GM23338 (cell line): ENCODE data around the gene ADGRD2. TPM values are rescaled to one million over a fixed set of nuclear protein-coding genes. Genes with fewer than 3 reads are reported as not detected.

Experiments
- ATAC-seq: fragments of 200-7000 bp; cut with Tn5 transposase; 3 replicates; pipeline ENCODE4 v1.9.1; 2020
- DNase-seq: peaks from one replicate; pipeline ENCODE4 v3.0.0-alpha.2; 2015; ENCODE audit warnings: low spot score
- H2AFZ ChIP-seq: fragments of 200-600 bp; sonication (generic); 2 replicates; pipeline ENCODE4 v1.8.0; 2016; ENCODE audit warnings: antibody characterized with exemption, mild to moderate bottlenecking, moderate library complexity
- H3F3A ChIP-seq: fragments of 200-600 bp; sonication (generic); replicated peaks from 2 replicates; pipeline ENCODE4 v1.8.0; 2017; ENCODE audit warnings: antibody characterized with exemption, mixed run types, low read depth
- H3K27ac ChIP-seq: fragments of 200-600 bp; sonication (generic); 2 replicates; pipeline ENCODE4 v1.6.1; 2016; ENCODE audit warnings: low read depth
- H3K27me3 ChIP-seq: fragments of 200-600 bp; sonication (generic); 2 replicates; pipeline ENCODE4 v1.8.0; 2016; ENCODE audit warnings: mild to moderate bottlenecking, mixed run types, moderate library complexity; ENCODE audit not compliant: insufficient read depth
- H3K36me3 ChIP-seq: fragments of 200-600 bp; sonication (generic); 2 replicates; pipeline ENCODE4 v1.8.0; 2016; ENCODE audit warnings: mild to moderate bottlenecking; ENCODE audit not compliant: insufficient read depth
- H3K4me1 ChIP-seq: fragments of 200-600 bp; sonication (generic); 2 replicates; pipeline ENCODE4 v1.8.0; 2016; ENCODE audit warnings: mild to moderate bottlenecking, moderate library complexity; ENCODE audit not compliant: insufficient read depth
- H3K4me2 ChIP-seq: fragments of 200-600 bp; sonication (generic); 2 replicates; pipeline ENCODE4 v1.7.1; 2017; ENCODE audit warnings: mixed run types
- H3K4me3 ChIP-seq: fragments of 200-600 bp; sonication (generic); 2 replicates; pipeline ENCODE4 v1.6.1; 2016; ENCODE audit warnings: mixed run types
- H3K79me2 ChIP-seq: fragments of 200-600 bp; sonication (generic); replicated peaks from 2 replicates; pipeline ENCODE4 v1.8.0; 2017; ENCODE audit warnings: mild to moderate bottlenecking; ENCODE audit not compliant: insufficient read depth
- H3K9me2 ChIP-seq: fragments of 200-600 bp; sonication (generic); 2 replicates; pipeline ENCODE4 v1.8.0; 2017; ENCODE audit not compliant: insufficient read depth
- H4K20me1 ChIP-seq: fragments of 200-600 bp; sonication (generic); replicated peaks from 2 replicates; pipeline ENCODE4 v1.8.0; 2017; ENCODE audit warnings: mild to moderate bottlenecking; ENCODE audit not compliant: insufficient read depth
- H3K27ac Mint-ChIP-seq: 2 replicates; pipeline ENCODE4 v1.8.0; 2020; ENCODE audit warnings: inconsistent platforms, mild to moderate bottlenecking, moderate library complexity, mixed read lengths
- H3K27me3 Mint-ChIP-seq: 3 replicates; pipeline ENCODE4 v1.8.0; 2022; ENCODE audit warnings: low read depth, mild to moderate bottlenecking, moderate library complexity, mixed read lengths, inconsistent platforms; ENCODE audit not compliant: insufficient read depth, poor library complexity
- H3K36me3 Mint-ChIP-seq: 3 replicates; pipeline ENCODE4 v1.8.0; 2021; ENCODE audit warnings: low read depth, mild to moderate bottlenecking, inconsistent platforms, moderate library complexity, mixed read lengths
- H3K4me1 Mint-ChIP-seq: 3 replicates; pipeline ENCODE4 v1.8.0; 2020; ENCODE audit warnings: mild to moderate bottlenecking, inconsistent platforms, mixed read lengths
- H3K4me3 Mint-ChIP-seq: 3 replicates; pipeline ENCODE4 v1.8.0; 2021; ENCODE audit warnings: moderate library complexity, mild to moderate bottlenecking, inconsistent platforms, mixed read lengths
- H3K9me3 Mint-ChIP-seq: 3 replicates; pipeline ENCODE4 v1.8.0; 2020; ENCODE audit warnings: moderate library complexity, mild to moderate bottlenecking, inconsistent platforms, mixed read lengths
- CREB1 ChIP-seq: fragments of 250-450 bp; sonication (Bioruptor Pico); IDR thresholded peaks from 2 replicates; pipeline ENCODE4 v1.5.0; 2020; ENCODE audit warnings: low read depth, mild to moderate bottlenecking, moderate library complexity
- CTCF ChIP-seq, 2 experiments: fragments of 200-600 bp in 1 of 2; sonication (generic) in 1 of 2; conservative IDR thresholded peaks; 2 replicates each; pipeline versions ENCODE4 v1.5.1 to v1.6.1; 2016 to 2017; ENCODE audit warnings: antibody characterized with exemption in 2 of 2, low read depth in 2 of 2, mild to moderate bottlenecking in 2 of 2, moderate library complexity in 1 of 2
- ETS1 ChIP-seq: IDR thresholded peaks from 2 replicates; pipeline ENCODE4 v1.6.1; 2016; ENCODE audit warnings: antibody characterized with exemption
- EZH2 ChIP-seq: fragments of 200-600 bp; sonication (generic); IDR thresholded peaks from one replicate; pipeline ENCODE4 v1.8.0; 2017; ENCODE audit warnings: antibody characterized with exemption, mild to moderate bottlenecking, low read depth; ENCODE audit not compliant: unreplicated experiment
- EZH2phosphoT487 ChIP-seq: fragments of 200-600 bp; sonication (generic); IDR thresholded peaks from one replicate; pipeline ENCODE4 v1.8.1; 2018; ENCODE audit warnings: antibody characterized with exemption; ENCODE audit not compliant: unreplicated experiment
- JUNB ChIP-seq: IDR thresholded peaks from one replicate; pipeline ENCODE4 v1.6.1; 2016; ENCODE audit warnings: antibody characterized with exemption; ENCODE audit not compliant: unreplicated experiment
- NANOG ChIP-seq: IDR thresholded peaks from 2 replicates; pipeline ENCODE4 v1.6.1; 2016; ENCODE audit warnings: antibody characterized with exemption, borderline replicate concordance
- POLR2AphosphoS5 ChIP-seq: IDR thresholded peaks from 2 replicates; pipeline ENCODE4 v1.6.1; 2016; ENCODE audit warnings: antibody characterized with exemption, low read depth
- REST ChIP-seq: IDR thresholded peaks from one replicate; pipeline ENCODE4 v1.6.1; 2018; ENCODE audit warnings: antibody characterized with exemption; ENCODE audit not compliant: unreplicated experiment
- STAT1 ChIP-seq: IDR thresholded peaks from one replicate; pipeline ENCODE4 v1.6.1; 2016; ENCODE audit warnings: antibody characterized with exemption; ENCODE audit not compliant: unreplicated experiment
- ZNF114 ChIP-seq: fragments of 250-450 bp; sonication (Bioruptor Pico); IDR thresholded peaks from 2 replicates; pipeline ENCODE4 v1.5.0; 2020; ENCODE audit warnings: mild to moderate bottlenecking, moderate library complexity
- ZNF331 ChIP-seq: fragments of 250-450 bp; sonication (Bioruptor Pico); IDR thresholded peaks from 2 replicates; pipeline ENCODE4 v1.5.0; 2020; ENCODE audit warnings: low read depth, mild to moderate bottlenecking, moderate library complexity
- ZNF462 ChIP-seq: fragments of 250-450 bp; sonication (Bioruptor Pico); IDR thresholded peaks from 2 replicates; pipeline ENCODE4 v1.5.0; 2020; ENCODE audit warnings: mild to moderate bottlenecking, moderate library complexity
- polyA plus RNA-seq: library from polyadenylated mRNA; unstranded; fragments of >200 nt; fragmentation: Nextera tagmentation; extraction: Ambion mirVana; gene quantifications from 2 replicates; pipeline ENCODE4 v1.2.1, GENCODE V29; 2016
- total RNA-seq: library from RNA; depleted of rRNA; stranded (reverse); fragments of >200 nt; shearing (Covaris generic); gene quantifications from 2 replicates; pipeline ENCODE4 v1.2.3, GENCODE V29; 2014

The ADGRD2 gene
- total and polyA plus RNA-seq, 2 experiments from 2014 or later = 0.45 to 0.78 TPM

DNA sequence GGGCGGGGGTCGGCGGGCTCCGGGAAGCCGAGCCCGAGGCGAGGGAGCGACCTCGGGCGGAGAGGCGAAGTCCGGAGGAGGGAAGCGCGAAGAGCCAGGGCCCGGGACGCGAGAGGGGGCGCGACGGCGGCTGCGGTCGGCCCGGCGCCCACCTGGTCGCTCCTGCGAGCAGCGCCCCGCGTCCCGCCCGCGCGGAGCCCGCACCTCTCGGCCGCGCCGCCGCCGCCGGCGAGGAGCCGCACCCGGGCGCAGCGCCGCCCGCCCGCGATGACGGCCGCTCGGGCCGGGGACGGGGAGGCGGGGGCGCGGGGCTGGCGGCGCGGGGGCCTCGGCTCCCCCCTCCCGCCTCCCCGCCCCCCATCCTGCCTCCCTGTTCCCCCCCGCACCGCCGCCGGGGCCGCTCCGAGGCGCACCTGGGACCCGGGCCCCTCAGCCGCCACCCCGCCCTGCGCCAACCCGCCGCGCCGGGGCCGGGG, 54.3 kb downstream of the ADGRD2 start:
- ATAC-seq = no peak; the same call in 2 of the 3 replicates
- Mint-ChIP-seq H3K4me1 (peaks cover 16% of the 10 kb centered on the region), H3K27ac (no peak overlapping the region), H3K4me3 (no peak overlapping the region), H3K9me3 (peaks cover 3% of the 10 kb centered on the region; the same call in 2 of the 3 replicates), H3K27me3 (peaks cover 55% of the 10 kb centered on the region), H3K36me3 (no peaks in the 10 kb centered on the region; the same call in 2 of the 3 replicates)
- 0 out of 2 replicates have a peak, but pooled peaks cover 3% of the 10 kb centered on the region for H3F3A ChIP-seq
- H4K20me1 ChIP-seq = no peaks in the 10 kb centered on the region; the same call in 1 of the 2 replicates
- DNase-seq = peak; percentile 41
- H3K36me3 ChIP-seq = no peaks in the 10 kb centered on the region
- H2AFZ ChIP-seq = peak overlapping the region; percentile 97
- peaks cover 7% of the 10 kb centered on the region; the same call in 1 of the 2 replicates for H3K4me1 ChIP-seq
- H3K27me3 ChIP-seq = peaks cover 62% of the 10 kb centered on the region
- H3K4me2 ChIP-seq = peak overlapping the region; percentile 83
- no peaks in the 10 kb centered on the region for H3K9me2 ChIP-seq
- H3K4me3 ChIP-seq = peak overlapping the region; percentile 57
- H3K79me2 ChIP-seq = no peaks in the 10 kb centered on the region
- TF ChIP-seq ZNF462 (CRISPR knock-in tag) = no peak
- no peak for TF ChIP-seq EZH2
- no peak for TF ChIP-seq ZNF331 (CRISPR knock-in tag)
- no peak for TF ChIP-seq POLR2AphosphoS5
- TF ChIP-seq ETS1 = no peak
- TF ChIP-seq CTCF (conservative IDR thresholded peaks at IDR 0.05; ENCODE audit: low read depth in 2 of 2) = no peak
- TF ChIP-seq NANOG = no peak
- no peak for TF ChIP-seq JUNB
- TF ChIP-seq STAT1 = no peak
- no peak for TF ChIP-seq EZH2phosphoT487
- TF ChIP-seq CREB1 (CRISPR knock-in tag) = no peak
- no peak for TF ChIP-seq ZNF114 (CRISPR knock-in tag)
- TF ChIP-seq REST = no peak
- H3K27ac ChIP-seq = no peak overlapping the region
